ENCODE measurements around the gene AUTS2.

The AUTS2 gene

GRCh38 chr7:69994218-69994617 lies 395.9 kb downstream of the AUTS2 start:
- H3K4me1 ChIP-seq (ENCODE audit: control insufficient read depth, insufficient read depth, low read length) = no peaks in the 10 kb centered on the region
- H3K27me3 ChIP-seq (ENCODE audit: control insufficient read depth, insufficient read depth, low read length) = no peaks in the 10 kb centered on the region
- no peak overlapping the region for H3K27ac ChIP-seq (ENCODE audit: low read depth, low read length)
- no peaks in the 10 kb centered on the region for H3K36me3 ChIP-seq (ENCODE audit: control insufficient read depth, insufficient read depth, low read length)
- H3K9ac ChIP-seq (ENCODE audit: low read length) = no peak overlapping the region
- H3K4me3 ChIP-seq (ENCODE audit: low read length) = no peak overlapping the region

GRCh38 chr7:69994886-69995542 lies 396.7 kb downstream of the AUTS2 start:
- H3K4me3 ChIP-seq (ENCODE audit: low read length) = no peak overlapping the region
- H3K9ac ChIP-seq (ENCODE audit: low read length) = no peak overlapping the region
- no peaks in the 10 kb centered on the region for H3K36me3 ChIP-seq (ENCODE audit: control insufficient read depth, insufficient read depth, low read length)
- no peak overlapping the region for H3K27ac ChIP-seq (ENCODE audit: low read depth, low read length)
- no peaks in the 10 kb centered on the region for H3K4me1 ChIP-seq (ENCODE audit: control insufficient read depth, insufficient read depth, low read length)
- H3K27me3 ChIP-seq (ENCODE audit: control insufficient read depth, insufficient read depth, low read length) = no peaks in the 10 kb centered on the region

GRCh38 chr7:69996121-69996520 lies 397.8 kb downstream of the AUTS2 start:
- no peak overlapping the region for H3K4me3 ChIP-seq (ENCODE audit: low read length)
- H3K4me1 ChIP-seq (ENCODE audit: control insufficient read depth, insufficient read depth, low read length) = no peaks in the 10 kb centered on the region
- H3K9ac ChIP-seq (ENCODE audit: low read length) = no peak overlapping the region
- no peak overlapping the region for H3K27ac ChIP-seq (ENCODE audit: low read depth, low read length)
- H3K36me3 ChIP-seq (ENCODE audit: control insufficient read depth, insufficient read depth, low read length) = no peaks in the 10 kb centered on the region
- H3K27me3 ChIP-seq (ENCODE audit: control insufficient read depth, insufficient read depth, low read length) = no peaks in the 10 kb centered on the region

- H3K4me3 ChIP-seq (ENCODE audit: low read length) = no peak overlapping the region
- no peaks in the 10 kb centered on the region for H3K36me3 ChIP-seq (ENCODE audit: control insufficient read depth, insufficient read depth, low read length)
- H3K9ac ChIP-seq (ENCODE audit: low read length) = no peak overlapping the region
- H3K27me3 ChIP-seq (ENCODE audit: control insufficient read depth, insufficient read depth, low read length) = no peaks in the 10 kb centered on the region
- H3K27ac ChIP-seq (ENCODE audit: low read depth, low read length) = no peak overlapping the region
- H3K4me1 ChIP-seq (ENCODE audit: control insufficient read depth, insufficient read depth, low read length) = no peaks in the 10 kb centered on the region
Observed at GRCh38 chr7:70000737-70001348, 402.6 kb downstream of the AUTS2 start.

DNA sequence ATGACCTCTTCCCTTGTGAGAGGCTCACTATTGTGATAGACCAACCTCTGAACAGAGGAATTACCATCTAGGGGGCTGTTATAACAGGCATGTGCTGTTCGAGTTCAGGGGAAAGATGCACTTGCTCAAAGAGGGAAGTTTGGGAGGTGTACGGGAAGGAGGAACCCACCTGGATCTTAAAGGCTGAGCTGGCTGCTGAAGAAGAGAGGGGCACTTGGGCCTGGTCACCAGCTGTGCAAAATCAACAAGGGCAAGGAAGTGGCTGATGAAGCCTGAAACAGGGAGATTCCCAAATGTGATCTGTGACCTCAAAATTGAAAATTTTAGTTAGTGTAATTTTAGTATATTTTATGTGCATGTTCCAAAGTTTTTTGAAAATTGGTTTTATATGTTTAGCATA lies 407.2 kb downstream of the AUTS2 start:
- H3K4me1 ChIP-seq (ENCODE audit: control insufficient read depth, insufficient read depth, low read length) = peaks cover 6% of the 10 kb centered on the region
- H3K27me3 ChIP-seq (ENCODE audit: control insufficient read depth, insufficient read depth, low read length) = no peaks in the 10 kb centered on the region
- no peak overlapping the region for H3K4me3 ChIP-seq (ENCODE audit: low read length)
- no peaks in the 10 kb centered on the region for H3K36me3 ChIP-seq (ENCODE audit: control insufficient read depth, insufficient read depth, low read length)
- H3K27ac ChIP-seq (ENCODE audit: low read depth, low read length) = no peak overlapping the region
- no peak overlapping the region for H3K9ac ChIP-seq (ENCODE audit: low read length)

- Histone ChIP-seq H3K9ac (ENCODE audit: low read length) (no peak overlapping the region), H3K27ac (ENCODE audit: low read depth, low read length) (no peak overlapping the region), H3K27me3 (ENCODE audit: control insufficient read depth, insufficient read depth, low read length) (no peaks in the 10 kb centered on the region), H3K36me3 (ENCODE audit: control insufficient read depth, insufficient read depth, low read length) (no peaks in the 10 kb centered on the region), H3K4me1 (ENCODE audit: control insufficient read depth, insufficient read depth, low read length) (peaks cover 6% of the 10 kb centered on the region), H3K4me3 (ENCODE audit: low read length) (no peak overlapping the region)
Observed at GRCh38 chr7:70005891-70006260, 407.6 kb downstream of the AUTS2 start.

DNA sequence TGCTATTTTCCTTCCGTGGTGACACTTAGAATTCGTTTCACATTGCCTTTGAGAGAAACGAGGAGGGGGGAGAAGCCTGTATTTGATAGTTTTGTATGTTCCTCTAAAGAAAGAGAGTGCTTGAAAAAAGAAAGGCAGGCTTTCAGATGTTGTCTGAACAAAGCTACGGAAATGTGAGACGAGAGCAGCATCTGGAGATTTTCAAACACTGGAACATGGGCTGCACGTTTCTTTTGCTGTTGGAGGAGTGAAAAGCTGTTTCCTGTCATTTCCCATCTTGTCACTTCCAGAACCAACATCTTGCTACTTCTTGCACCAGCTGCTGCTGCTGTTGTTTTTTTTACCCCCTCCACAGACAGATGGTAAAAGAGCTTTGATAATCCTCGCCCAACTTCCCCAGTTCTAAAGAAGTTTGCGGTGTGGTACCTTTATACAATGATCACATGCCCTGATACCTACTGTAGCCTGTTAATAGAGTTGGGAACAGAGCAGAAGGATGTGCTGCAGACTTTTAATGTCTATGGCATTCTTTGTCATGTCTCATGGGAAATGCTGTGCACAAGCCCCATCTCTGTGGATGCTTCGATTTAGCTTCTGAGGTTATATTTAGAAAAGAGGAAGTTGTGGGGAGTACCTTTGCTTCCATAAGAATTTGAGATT lies 408.1 kb downstream of the AUTS2 start:
- Histone ChIP-seq H3K9ac (ENCODE audit: low read length) (no peak overlapping the region), H3K4me3 (ENCODE audit: low read length) (no peak overlapping the region), H3K4me1 (ENCODE audit: control insufficient read depth, insufficient read depth, low read length) (peaks cover 6% of the 10 kb centered on the region), H3K27ac (ENCODE audit: low read depth, low read length) (no peak overlapping the region), H3K36me3 (ENCODE audit: control insufficient read depth, insufficient read depth, low read length) (no peaks in the 10 kb centered on the region), H3K27me3 (ENCODE audit: control insufficient read depth, insufficient read depth, low read length) (no peaks in the 10 kb centered on the region)

- H3K36me3 ChIP-seq (ENCODE audit: control insufficient read depth, insufficient read depth, low read length) = no peaks in the 10 kb centered on the region
- H3K27ac ChIP-seq (ENCODE audit: low read depth, low read length) = no peak overlapping the region
- H3K4me3 ChIP-seq (ENCODE audit: low read length) = no peak overlapping the region
- H3K4me1 ChIP-seq (ENCODE audit: control insufficient read depth, insufficient read depth, low read length) = peaks cover 6% of the 10 kb centered on the region
- no peaks in the 10 kb centered on the region for H3K27me3 ChIP-seq (ENCODE audit: control insufficient read depth, insufficient read depth, low read length)
- H3K9ac ChIP-seq (ENCODE audit: low read length) = no peak overlapping the region
Observed at GRCh38 chr7:70008466-70008865, 410.2 kb downstream of the AUTS2 start.

DNA sequence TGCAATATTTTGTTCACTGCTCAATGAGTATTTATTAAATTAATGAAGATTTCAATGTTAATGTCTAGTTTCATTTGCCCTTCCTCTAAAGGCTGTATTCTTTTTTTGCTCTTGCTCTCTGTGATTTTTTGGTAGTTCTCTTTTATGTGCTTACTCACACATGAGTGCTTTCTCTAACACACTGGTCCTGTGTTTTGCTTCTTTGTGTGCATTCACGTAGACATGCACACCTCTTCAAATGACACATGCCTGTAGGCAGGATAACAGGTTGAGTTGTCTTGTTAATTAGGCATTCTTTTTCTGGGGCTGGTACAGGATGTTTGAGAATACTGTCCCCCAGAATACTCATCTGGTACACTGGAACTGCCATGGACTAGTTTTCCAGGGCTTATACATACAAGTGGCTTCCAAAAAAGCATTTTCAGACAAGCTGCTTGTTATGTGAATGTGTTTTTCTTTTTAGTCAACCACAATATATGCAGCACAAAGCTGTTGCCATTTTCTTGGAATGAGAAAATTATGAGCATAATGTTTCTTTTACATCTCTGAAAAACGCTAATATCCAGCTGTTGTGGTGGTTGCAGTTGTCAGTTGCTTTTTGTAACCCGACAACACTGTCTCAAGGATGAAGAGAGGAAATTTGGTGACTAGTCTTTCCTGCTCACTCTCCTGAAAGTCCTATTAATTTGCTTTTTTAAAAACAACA lies 416.4 kb downstream of the AUTS2 start:
- Histone ChIP-seq H3K27me3 (ENCODE audit: control insufficient read depth, insufficient read depth, low read length) (no peaks in the 10 kb centered on the region), H3K27ac (ENCODE audit: low read depth, low read length) (no peak overlapping the region), H3K9ac (ENCODE audit: low read length) (no peak overlapping the region), H3K36me3 (ENCODE audit: control insufficient read depth, insufficient read depth, low read length) (no peaks in the 10 kb centered on the region), H3K4me3 (ENCODE audit: low read length) (no peak overlapping the region), H3K4me1 (ENCODE audit: control insufficient read depth, insufficient read depth, low read length) (no peaks in the 10 kb centered on the region)

- Histone ChIP-seq H3K4me1 (ENCODE audit: control insufficient read depth, insufficient read depth, low read length) (no peaks in the 10 kb centered on the region), H3K27ac (ENCODE audit: low read depth, low read length) (no peak overlapping the region), H3K36me3 (ENCODE audit: control insufficient read depth, insufficient read depth, low read length) (no peaks in the 10 kb centered on the region), H3K4me3 (ENCODE audit: low read length) (no peak overlapping the region), H3K27me3 (ENCODE audit: control insufficient read depth, insufficient read depth, low read length) (no peaks in the 10 kb centered on the region), H3K9ac (ENCODE audit: low read length) (no peak overlapping the region)
Observed at GRCh38 chr7:70015353-70015752, 417.1 kb downstream of the AUTS2 start.

- Histone ChIP-seq H3K27ac (ENCODE audit: low read depth, low read length) (no peak overlapping the region), H3K4me1 (ENCODE audit: control insufficient read depth, insufficient read depth, low read length) (no peaks in the 10 kb centered on the region), H3K27me3 (ENCODE audit: control insufficient read depth, insufficient read depth, low read length) (no peaks in the 10 kb centered on the region), H3K36me3 (ENCODE audit: control insufficient read depth, insufficient read depth, low read length) (no peaks in the 10 kb centered on the region), H3K4me3 (ENCODE audit: low read length) (no peak overlapping the region), H3K9ac (ENCODE audit: low read length) (no peak overlapping the region)
Observed at GRCh38 chr7:70016044-70016770, 417.9 kb downstream of the AUTS2 start.

DNA sequence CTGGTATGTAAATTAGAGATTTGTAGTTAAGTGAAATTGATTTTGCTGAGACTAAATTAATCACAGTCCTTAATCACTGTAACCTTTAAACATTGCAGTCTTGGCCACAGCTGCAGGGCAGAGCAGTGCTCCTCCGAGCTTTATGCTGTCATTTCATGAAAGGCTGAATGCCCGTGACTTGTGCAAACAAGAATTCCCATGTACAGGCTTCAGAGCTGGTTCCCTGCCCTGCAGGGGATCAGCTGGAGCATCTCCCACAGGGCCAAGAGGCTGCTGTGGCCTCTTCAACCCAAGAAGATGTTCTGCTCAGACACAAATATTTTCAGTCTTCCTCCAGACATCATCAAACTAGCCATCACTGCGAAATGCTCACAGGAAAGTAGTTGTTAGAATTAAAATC lies 419.1 kb downstream of the AUTS2 start:
- H3K27me3 ChIP-seq (ENCODE audit: control insufficient read depth, insufficient read depth, low read length) = no peaks in the 10 kb centered on the region
- no peak overlapping the region for H3K4me3 ChIP-seq (ENCODE audit: low read length)
- H3K36me3 ChIP-seq (ENCODE audit: control insufficient read depth, insufficient read depth, low read length) = no peaks in the 10 kb centered on the region
- H3K4me1 ChIP-seq (ENCODE audit: control insufficient read depth, insufficient read depth, low read length) = no peaks in the 10 kb centered on the region
- H3K9ac ChIP-seq (ENCODE audit: low read length) = no peak overlapping the region
- H3K27ac ChIP-seq (ENCODE audit: low read depth, low read length) = no peak overlapping the region

All from rectal smooth muscle tissue (tissue), 1 donor.